HG03354 (cell line): ENCODE data around the gene STK38L.

Source experiments
- ATAC-seq: cut with Tn5 transposase; IDR thresholded peaks from one replicate; pipeline ENCODE4 v1.9.1; 2021; ENCODE audit warnings: mild to moderate bottlenecking; ENCODE audit not compliant: unreplicated experiment, poor library complexity, severe bottlenecking

The STK38L gene

DNA sequence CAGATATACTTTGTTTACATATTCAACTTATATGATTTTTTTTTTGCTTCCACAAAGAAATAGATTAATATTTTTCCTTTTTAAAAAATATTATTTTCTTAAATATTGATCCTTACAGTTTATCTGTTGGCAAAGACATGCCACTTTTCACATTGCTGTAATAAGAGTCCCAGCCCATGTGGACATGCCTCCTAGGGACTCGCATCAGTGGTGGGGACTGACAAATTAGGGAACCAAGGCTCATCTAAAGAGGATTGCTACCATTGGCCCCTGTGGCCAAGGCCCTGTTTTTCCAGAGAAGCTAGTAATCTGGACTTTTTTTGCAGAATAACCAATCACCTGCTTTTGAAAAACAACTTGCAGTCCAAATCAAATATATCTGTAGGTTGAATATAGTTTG is 60.8 kb downstream of the STK38L start:
- ATAC-seq, result no peak

DNA sequence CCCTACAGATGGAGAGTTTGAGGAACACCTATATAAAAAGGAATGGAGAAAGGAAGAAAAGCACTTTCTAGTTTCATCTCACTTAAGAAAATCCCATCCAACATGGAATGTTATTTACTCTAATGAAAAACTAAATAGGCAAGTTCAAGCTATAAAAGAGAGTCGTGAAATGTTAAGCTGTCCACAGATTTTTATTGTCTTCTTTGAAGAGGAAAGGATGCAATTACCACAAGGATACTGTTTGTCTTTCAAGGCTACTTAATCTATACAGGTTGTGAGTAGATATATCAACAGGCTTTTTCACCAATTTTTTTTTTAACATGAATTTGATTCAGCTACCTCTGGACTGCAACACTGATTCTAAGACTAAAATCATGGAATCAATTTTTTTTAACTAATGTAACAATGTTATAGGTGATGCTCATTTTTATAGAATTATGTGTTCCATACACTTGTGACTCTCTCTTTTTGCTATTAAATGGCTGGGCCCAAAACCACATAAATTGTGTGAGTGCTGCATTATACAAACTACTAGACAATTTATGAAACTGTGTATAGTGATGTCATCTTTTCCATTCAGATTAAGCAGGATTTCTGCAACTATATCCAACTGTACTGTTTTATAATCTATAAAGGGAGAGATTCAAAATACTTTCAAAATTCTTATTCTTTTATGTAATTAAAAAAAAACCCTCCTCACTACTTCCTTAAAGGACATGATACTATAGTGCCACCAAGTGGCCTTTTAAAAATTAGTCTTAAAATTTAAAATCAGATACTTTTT is 61.8 kb downstream of the STK38L start:
- ATAC-seq, result no peak

DNA sequence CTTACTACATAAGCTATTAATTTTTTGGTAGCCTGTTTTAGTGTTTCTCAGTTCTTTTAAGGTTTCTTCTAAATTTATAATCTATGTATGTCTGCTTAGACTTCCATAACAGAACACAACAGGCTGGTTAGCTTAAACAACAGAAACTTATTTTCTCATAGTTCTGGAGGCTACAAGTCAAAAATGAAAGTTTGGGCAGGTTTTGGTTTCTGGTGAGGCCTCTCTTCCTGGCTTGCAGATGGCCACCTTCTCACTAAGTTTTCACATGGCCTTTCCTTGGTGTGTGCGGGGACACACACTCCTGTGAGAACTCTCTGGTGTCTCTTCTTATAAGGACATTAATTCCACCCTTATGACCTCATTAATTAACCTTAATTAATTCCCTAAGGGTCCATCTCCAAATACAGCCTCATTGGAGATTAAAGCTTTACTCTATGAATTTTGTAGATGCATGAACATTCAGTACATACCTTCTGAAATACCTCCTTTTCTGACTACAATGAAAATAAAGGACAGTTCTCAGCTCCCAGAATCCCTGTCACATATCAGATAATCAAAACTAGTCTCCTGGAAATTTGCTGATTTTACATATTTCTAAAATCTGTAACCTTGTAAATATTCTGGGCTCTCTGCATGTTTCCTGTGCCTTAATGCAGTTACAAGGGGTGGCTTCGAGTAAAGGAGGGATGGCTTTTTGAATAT is 65.4 kb downstream of the STK38L start:
- no peak for ATAC-seq

DNA sequence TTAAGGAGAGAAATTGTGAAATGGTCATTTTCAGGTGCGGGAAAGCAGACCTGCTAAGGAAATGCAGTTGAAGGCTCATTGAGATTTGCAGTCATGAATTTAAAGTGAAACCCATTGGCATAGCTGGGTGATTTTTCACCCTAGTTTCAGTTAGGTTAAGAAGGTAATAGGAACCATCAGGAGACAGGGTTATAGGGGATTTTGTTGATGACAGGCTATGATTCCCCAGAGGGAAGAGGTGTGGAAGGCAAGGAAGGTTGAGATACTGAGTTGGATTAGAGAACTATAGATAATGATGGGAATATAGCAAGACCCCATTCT is 65.9 kb downstream of the STK38L start:
- no peak for ATAC-seq

DNA sequence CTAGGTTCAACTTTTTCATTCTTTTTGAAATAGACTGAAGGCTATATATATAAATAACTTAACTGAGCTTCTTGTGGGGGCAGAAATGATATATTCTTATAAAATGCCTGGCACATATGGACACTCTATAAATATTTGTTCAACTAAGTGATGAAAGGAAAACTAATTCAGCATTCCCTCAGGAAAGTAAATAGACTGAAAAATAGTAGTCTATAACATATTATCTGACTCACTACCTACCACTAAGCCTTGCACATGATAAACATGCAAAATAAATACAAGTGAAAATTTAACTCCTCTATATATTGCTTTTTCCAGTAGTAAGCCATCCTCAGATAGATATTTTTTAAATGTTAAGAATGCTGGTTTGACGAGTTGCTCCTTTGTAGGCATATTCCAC is 72.9 kb downstream of the STK38L start:
- no peak for ATAC-seq

DNA sequence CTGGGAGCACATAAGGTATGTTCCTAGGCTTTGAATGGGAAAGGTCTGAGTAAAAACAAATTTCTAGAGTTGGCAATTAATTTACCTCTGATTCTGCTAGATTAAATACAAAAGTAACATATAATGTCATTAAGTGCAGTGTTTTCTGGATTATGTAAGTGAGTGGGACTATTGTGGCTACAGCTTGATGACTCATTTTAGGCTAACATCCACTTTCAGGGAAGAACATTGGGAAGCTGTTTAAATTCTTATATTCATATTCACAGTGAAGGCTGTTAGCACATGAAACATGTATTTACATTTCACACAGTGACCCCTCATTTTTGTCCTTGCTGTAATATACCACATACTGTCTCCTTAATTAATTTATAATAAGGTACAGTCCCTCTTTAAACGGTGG is 75.3 kb downstream of the STK38L start:
- ATAC-seq, result no peak

DNA sequence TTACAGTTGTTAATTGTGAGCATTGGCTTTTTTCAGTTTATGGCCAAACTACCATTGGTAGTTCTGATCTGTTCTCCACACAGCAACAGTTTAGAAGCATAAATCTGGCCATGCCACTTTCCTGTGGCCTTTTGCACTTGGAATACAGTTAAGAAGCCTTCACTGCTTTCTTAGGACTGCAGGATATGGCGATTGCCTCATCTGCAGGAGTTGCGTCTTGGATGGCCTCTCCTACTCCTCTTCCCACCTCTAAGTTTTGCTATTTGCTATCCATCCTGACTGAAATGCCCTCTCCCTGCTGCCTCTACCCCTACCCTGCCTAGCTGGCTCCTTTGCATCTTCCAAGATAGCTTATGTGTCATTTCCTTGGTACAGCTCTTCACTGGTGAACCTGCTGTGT is 75.8 kb downstream of the STK38L start:
- ATAC-seq, result no peak

DNA sequence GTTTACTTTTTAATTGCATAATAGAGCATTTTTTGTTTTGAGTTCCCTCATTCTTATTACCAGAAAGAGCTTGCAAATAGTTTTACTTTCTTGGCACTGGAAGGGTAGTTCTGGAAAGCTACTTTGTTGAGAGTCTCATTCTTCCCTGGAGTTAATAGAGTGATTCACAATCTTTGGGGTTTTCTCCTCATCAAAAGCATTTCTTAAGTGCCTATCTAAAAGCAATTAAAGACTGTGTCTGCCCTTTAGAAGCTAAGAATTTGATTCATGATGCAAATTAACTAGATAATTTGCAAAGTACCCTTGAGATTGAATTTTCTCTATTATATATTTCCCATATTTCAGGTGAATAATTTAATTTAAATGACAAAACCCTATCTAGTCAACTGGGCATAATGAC is 80.4 kb downstream of the STK38L start:
- ATAC-seq, result no peak

DNA sequence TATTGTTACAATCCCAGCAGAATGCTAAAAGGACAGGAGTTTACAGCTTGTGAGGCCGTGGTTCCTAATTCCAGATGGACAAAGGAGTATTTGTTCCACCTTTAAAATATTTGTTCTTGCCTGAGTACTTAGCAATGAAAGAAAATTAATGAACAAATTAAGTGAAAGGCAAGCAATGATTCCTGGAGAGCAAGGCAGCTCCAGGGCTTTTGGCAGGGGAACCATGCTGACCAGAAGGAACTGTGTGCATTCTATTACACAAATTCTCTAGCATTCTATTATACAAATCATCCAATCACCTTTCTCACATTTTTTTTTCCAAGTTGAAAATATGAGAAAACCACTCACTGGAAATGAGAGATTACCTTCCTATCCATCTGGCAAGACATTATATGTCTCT is 86.8 kb downstream of the STK38L start:
- ATAC-seq, result no peak

DNA sequence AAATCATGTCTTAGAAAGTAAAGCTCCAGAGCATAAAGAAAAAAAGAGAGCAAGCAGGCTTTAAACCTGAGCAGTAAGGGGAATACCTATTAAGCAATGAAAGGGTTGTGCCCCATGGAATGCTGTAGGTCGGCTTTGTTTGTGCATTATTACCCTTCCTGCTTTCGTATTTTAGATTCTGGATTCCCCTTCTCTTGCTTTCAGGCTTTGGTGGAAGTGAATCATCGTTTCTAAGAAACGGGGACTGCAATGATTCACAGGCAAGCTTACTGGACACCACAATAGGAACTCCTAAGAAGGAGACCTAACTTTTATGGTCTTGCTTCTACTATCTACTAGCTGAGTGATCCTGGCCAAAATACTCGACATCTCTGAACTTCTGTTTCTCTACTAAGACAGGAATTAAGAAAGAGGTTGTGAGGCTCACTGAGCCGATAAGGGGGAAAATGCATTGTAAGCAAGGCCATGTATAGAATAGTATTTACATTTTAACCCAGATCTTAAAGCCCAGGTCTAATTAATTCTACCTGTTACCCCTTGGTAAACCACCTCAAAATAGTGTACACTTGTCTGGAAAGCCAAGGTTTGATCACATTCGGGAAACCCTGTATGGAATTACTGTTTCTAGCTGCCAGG is 87.3 kb downstream of the STK38L start:
- peak; percentile 41 for ATAC-seq

DNA sequence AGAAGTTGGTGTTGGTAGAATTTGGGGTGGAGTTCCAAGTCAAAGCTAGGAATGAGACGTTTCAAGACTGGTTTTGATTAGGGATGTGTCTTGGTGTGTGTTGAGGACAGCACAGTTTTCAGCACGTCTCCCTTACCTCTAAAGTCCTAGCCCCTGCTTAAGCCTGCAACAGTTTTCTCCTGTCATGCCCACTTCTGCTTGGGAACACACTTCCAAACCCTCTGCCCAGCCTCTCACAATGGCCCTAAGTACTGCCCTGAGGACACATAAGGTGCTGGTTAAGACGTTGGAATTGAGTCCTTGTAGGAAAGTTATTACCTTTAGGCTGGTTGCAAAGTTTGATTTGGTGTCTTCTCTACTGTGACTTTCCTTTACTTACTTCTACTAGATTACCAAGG is 87.8 kb downstream of the STK38L start:
- ATAC-seq, result no peak

DNA sequence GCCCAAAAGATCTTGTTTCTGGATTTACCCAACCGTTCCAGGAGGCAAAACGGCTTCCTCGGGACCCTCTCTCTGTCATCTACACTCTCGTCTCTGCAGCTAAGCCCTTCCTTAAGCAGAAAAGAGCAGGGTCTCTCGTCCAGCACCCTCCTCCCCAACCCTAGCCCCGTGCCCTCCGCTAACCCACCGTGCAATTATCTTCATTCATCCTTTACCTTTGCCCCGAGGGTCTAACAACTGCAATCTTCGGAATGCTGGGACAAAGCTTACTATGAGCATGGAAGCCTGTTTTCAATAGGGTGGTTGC is 88.3 kb downstream of the STK38L start:
- no peak for ATAC-seq

DNA sequence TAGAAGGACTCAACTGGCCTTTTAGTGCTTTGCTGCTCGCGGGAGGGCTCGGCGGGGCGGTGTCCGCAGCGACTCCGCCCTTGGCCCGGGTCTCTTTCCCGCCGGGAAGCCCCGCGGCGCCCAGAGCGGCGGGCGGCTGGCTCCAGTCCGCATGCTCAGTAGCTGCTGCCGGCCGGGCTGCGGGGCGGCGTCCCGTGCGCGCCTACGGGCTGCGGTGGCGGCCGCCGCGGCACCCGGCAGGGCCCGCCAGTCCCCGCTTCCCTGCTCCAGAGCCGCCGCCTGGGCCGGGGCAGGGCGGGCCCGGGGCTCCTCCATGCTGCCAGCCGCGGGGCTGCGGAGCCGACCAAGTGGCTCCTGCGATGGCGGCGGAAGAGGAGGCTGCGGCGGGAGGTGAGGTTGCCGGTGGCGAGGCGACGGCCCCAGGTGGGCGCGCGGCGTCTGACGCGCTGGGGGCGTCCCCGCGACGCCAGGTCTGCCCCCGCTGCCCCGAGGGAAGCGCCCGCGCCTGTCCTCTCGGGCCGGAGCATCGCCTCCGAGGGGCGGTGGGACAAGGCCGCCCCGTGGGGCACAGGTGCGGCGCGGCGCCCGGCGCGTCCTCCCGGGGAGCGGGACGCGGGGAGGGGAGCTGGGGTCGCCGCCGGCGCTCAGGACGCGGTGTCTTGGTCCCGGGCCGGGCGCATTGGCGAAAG is 88.8 kb downstream of the STK38L start, which contains the start of gene BMAL2:
Gene BMAL2 (plus strand): TSS at position 123 of the 689 bp plus-strand sequence. CDS start 237 bp downstream, at position 360.
- peak; percentile 41 for ATAC-seq

DNA sequence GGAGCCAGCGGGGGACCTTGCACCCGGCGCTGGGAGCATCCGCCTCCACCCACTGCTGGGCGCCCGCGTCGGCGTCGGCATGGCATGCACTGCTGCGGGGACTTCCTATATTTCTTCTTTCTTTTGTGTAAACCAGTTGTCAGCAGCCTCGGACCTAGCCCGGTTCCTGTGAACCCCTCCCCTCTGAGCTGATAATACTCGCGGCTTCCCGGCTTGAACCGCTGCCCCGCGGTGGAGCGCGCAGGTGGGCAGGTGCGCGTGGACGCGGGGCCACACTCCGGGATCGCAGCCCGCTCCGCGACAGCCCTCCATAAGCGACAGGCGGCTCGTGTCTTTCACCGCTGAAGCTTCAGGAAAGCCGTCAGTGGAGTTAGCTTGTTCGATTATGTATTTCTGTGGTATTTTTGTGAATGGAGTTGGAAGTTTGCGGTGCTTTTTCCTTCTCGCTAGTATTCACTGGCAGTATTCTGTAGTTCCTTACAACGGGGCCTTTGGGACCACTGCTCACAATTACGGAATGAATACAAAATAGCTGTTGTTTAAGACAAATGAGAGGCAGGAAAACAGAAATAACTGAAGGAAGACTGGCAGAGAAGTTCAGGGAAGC is 89.4 kb downstream of the STK38L start:
- ATAC-seq, result peak; percentile 31

DNA sequence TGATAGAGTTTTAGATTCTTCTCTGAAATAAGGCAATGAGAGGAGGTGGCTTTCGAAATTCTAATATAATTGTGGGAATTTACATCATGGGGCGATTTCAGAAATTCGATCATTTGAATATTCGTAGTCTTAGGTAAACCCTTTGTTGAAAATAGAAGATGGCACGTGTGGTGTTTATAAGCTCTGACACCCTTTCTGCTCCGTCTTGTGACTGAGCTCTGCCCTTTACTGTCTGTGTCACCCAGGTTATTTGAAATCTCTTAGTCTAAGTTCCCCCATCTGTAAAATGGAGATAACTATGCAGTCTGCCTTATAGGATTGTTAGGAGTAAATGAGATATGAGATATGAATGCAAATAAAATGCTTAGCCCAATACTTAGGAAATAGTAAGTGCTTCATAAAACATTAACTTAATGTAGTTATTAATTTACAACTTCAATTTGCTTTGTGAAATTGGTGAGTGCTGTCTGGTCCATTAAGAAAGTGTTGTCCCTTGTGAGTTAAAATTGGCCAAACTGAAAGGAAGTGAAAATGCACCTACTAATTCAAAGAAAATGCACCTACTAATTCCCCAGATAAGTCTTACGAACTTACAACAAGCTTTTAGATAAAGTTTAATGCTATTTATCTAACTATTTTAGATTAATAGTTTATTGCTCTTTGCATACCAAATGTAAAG is 90.1 kb downstream of the STK38L start:
- peak; percentile 40 for ATAC-seq

DNA sequence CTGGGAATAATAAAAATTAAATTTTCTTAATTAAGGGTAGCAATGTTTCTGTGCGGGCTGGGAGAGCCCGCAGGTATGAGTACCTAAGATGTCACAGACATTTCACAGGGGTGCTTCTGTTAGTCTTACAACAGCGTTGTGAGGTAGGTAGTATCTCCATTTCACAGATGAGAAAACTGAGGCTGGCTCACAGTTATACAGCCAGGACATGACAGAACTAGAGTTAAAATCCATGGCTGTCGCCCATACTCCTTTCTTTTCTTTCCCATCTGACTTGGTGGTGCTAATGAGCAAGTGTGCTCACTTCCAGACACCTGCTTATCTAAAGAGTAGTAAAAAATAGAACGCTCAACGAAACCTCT is 90.6 kb downstream of the STK38L start:
- no peak for ATAC-seq

DNA sequence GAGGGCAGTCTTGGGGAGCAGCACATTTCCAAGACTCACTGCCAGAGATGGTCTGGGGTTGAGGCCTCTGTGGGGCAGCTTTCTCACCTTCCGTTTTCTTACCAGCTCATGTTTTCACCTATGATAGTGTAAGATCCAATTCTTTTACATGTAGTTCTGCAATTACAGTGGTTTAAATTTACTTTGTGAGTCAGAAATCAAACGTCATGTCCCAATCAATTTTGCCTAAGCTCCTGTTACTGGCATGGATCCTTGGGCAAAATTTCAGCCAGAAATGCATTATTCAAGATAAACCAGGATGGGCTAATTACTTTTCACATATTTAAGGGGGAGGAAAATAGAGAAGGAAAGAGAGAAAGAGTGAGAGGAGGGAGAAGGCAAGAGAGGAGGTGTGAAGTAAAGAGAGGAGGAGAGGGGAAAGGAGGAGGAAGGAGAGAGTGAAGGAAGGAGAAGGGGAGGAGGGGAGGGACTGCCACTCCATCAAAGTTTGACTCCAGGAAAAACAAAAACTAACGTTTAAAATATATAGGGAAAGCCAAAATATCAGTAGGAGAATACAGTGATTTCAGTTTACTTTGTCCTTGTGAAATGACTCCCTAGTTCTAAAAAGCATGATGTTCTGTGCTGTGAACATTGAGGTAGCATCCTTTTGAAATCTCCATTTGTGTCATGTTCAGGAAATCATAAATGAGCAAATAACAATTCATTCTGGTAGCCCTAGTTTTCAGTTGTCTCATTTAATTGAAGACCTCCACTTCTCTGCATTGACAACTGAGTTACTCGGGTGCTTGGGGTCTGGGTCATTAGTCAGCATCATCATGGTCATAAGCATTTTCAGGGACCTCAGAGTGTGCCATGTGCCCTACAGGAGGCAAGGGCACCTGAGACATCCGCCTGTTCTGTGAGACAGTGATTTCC is 91.5 kb downstream of the STK38L start:
- ATAC-seq, result no peak

DNA sequence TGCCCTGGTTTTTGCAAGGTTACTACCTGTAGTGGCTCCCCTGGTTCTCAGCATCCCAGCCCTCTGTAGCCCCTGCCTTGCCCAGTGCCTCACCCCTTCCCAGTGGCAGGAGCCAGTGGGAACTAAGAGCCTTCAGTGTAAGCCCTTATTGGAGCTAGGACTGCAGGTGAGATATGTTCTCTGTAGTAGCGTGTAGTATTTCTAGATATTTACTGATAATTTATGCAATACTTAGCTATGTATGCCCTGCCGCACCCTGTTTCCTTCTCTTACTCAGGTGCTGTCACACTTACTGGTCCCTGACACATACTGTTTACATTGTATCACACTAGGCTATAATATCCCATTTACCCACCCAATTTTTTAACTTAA is 92.2 kb downstream of the STK38L start:
- ATAC-seq, result no peak

DNA sequence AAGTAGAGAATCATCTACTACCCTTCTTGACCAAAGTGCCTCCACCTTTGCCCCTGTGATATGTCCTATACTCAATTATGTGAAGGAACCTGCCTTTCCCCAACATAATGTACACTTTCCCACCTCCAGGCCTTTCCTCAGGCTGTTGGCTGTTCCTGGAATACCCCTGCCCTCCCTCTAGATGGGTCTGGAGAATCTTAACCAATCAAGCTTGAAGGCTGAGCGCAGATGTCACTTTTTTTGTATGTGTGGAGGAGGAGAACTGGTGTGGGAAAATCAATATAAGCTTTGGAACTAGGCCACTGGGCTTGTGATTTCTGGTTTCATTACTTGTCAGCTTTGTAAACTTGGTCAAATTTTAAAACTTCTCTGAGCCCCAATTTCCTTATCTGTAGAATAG is 93.3 kb downstream of the STK38L start:
- ATAC-seq, result no peak
